ENCODE data around the gene AZU1.
A peak's percentile ranks its signal among the peaks of the same experiment; 100 is the strongest.
"Not testable (repeated sequence)": the region's sequence is repeated elsewhere in the genome, so short reads cannot be mapped to it uniquely, and the experiment has no call there.

Gene AZU1

DNA sequence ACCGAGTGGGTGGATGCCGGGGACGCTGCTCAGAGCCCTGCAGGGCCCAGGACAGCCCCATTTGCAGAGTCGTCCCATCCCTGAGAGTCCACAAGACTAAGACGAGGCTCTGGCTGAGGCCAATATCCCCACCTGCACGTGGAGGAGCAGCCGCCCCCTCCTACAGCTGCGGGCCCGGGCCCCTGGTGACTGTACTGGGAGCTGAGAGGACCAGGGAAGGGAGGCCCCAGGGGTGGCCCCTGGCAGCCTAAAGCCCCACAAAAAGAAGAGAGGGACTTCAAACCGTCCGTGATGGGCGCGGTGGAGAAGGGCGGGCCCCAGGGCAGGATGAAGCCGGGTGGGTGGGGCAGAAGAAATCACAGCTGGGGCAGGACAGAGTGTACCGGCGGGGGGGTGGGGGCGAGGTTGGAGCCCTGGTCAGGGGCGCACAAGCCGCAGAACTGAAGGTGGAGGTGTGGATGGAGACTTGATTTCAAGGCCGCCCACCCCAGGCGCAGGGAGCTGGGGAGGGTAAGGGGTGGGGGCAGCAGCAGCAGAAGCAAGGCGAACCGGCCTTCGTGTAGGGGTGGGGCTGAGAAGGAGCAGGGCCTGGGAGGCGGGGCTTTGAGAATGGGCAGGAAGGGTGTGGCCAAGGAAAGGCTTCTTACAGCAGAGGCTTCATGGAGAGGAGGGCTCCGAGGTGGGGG is 44.8 kb downstream of the AZU1 start:
- peak; percentile 72 to 83 for DNase-seq (ENCODE audit: low read depth in 2 of 2)

DNA sequence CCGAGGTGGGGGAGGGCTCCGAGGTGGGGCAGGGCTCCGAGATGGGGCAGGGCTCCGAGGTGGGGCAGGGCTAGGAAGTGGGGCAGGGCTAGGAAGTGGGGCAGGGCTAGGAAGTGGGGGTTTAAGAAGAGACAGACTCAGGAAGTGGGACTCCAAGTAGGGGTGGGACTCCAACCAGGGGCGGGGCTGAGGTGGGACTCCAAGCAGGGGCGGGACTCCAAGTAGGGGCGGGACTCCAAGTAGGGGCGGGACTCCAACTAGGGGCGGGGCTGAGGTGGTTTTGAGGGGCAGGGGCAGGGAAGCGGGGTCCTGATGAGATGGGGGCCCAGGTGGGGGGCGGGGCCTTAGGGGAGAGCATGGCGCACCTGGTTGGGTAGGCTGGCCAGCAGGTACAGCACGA is 45.4 kb downstream of the AZU1 start:
- DNase-seq (ENCODE audit: low read depth in 2 of 2), result peak; percentile 61 to 63

GRCh38 chr19:873561-874041 is 46.0 kb downstream of the AZU1 start:
- no peak for DNase-seq (ENCODE audit: low read depth in 2 of 2)

DNA sequence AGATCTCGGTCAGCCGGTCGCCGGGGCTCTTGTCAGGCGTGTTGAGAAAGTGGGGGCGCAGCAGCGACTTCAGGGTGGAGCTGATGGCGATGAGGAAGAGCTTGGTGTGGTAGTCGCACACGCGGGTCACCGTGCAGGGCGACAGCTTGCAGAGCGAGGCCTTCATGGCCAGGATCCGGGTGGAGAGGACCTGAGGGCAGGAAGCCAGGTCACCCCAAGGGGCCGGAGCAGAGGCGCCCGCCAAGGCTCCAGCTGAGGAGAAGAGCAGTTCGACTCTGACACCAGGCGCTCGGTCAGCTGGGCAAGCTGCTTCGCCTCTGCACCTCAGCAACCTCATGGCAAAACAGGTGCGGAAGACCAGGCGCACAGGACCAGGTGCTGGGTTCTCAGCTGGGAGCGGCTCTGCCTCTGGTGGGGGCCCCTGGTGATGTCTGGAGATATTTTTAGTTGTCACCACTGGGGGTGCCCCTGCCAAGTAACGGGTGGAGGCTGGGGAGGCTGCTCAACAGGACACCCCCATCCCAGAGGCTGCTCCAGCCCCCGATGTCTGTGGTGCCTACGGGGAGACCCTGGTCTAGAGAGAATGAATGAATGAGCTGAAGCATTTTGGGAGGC is 47.7 kb downstream of the AZU1 start:
- DNase-seq (ENCODE audit: low read depth in 2 of 2), result no peak

DNA sequence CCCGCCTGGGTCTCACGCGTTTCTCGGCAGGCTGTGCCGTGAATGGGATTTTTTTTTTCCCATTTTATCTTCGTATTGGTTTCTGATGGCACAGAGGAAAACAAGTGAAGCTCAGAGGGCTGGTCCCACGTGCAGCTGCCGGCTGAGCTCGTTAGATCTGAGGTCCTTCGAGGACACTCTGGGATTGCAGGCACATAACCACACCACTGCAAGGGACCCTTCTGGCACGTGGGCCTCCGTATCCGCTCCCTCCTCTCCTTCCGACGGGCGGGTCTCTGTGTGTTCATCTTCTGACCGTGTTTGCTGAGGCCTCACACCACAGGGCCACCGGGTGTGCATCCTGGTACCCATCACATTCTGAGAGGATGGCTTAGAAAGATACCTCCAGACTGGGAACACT is 48.5 kb downstream of the AZU1 start:
- DNase-seq (ENCODE audit: low read depth in 2 of 2), result no peak

DNA sequence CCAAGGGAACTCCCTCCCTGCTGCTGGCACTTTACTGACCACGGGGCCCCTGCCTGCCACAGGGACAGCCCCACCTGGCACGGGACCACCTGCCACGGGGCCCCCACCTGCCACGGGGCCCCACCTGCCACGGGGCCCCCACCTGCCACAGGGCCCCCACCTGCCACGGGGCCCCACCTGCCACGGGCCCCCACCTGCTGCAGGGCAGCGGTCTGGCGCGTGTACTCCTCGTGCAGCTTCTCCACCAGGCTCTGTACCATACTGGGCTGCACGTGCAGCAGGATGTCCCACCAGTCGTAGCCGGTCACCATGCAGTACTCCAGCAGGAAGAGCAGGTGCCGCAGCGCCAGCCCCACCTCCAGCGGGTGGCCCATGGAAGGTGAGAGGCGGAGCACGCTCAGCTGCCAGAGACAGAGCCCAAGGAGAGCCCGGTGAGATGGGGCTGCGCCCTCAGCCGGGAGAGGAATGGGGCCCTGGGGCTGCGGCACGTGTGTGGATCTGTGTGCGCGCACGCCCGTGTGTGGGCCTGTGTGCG is 49.2 kb downstream of the AZU1 start:
- DNase-seq (ENCODE audit: low read depth in 2 of 2), result no peak

GRCh38 chr19:877992-878660 is 50.5 kb downstream of the AZU1 start:
- DNase-seq (ENCODE audit: low read depth in 2 of 2), result not testable (repeated sequence)

DNA sequence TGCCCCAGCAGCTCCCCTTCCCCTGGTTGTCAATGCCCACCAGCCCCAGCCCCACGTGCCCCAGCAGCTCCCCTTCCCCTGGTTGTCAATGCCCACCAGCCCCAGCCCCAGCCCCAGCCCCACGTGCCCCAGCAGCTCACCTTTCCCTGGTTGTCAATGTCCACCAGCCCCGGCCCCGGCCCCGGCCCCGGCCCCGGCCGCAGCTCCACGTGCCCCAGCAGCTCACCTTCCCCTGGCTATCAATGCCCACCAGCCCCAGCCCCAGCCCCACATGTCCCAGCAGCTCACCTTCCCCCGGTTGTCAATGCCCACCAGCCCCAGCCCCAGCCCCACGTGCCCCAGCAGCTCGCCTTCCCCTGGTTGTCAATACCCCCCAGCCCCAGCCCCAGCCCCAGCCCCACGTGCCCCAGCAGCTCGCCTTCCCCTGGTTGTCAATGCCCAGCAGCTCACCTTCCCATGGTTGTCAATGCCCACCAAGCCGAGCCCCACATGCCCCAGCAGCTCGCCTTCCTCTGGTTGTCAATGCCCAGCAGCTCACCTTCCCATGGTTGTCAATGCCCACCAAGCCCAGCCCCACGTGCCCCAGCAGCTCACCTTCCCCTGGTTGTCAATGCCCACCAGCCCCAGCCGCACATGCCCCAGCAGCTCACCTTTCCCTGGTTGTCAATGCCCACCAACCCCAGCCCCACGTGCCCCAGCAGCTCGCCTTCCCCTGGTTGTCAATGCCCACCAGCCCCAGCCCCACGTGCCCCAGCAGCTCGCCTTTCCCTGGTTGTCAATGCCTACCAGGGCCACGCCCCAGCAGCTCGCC is 51.3 kb downstream of the AZU1 start:
- not testable (repeated sequence) for DNase-seq (ENCODE audit: low read depth in 2 of 2)

DNA sequence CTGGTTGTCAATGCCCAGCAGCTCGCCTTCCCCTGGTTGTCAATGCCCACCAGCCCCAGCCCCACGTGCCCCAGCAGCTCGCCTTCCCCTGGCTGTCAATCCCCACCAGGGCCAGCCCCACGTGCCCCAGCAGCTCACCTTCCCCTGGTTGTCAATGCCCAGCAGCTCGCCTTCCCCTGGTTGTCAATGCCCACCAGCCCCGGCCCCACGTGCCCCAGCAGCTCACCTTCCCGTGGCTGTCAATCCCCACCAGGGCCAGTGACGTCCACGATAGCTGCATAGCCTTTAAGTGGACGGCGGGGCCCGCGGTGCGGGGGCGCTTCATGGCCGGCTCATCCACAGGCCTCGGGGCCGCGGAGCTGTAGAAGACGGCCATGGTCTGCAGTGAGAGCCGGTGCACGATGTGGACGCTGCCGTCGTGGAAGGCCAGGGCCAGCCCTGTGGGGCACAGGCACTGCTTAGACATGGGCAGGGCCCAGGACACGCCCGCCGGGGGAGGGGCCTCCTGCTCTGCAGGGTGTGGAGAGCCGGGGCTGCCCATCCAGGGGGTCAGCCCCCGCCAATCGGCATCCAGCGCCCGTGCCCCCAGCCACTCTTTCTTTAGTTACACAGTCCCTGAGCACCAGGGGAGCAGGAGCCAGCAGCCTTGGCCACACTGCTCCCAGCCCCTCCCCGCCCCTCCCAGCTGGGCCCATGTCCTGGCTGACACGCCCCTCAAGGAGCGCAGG is 52.2 kb downstream of the AZU1 start:
- no peak for DNase-seq (ENCODE audit: low read depth in 2 of 2)
